ENCODE data around the gene PEX13.

GRCh38 chr2:61057562-61057961 lies 40.0 kb downstream of the PEX13 start:
- TF ChIP-seq MAX (CRISPR knock-in tag; IDR thresholded peaks at IDR 0.05): no peak
- no peak for TF ChIP-seq STAT6 (CRISPR knock-in tag; conservative IDR thresholded peaks at IDR 0.05; ENCODE audit: low read depth)
- TF ChIP-seq ZNF416 (CRISPR knock-in tag; IDR thresholded peaks at IDR 0.05): no peak
- TF ChIP-seq CTCF (IDR thresholded peaks at IDR 0.05): no peak
- no peak for TF ChIP-seq ZNF263 (CRISPR knock-in tag; IDR thresholded peaks at IDR 0.05; ENCODE audit: low read depth)

Data from WTC11 (cell line).